ENCODE data around the gene NRG3. TPM values are rescaled to one million over a fixed set of nuclear protein-coding genes. Genes with fewer than 3 reads are reported as not detected.

Gene NRG3
- polyA plus RNA-seq, 4 donors, result 12.0 to 14.3 (median 13.3) TPM

DNA sequence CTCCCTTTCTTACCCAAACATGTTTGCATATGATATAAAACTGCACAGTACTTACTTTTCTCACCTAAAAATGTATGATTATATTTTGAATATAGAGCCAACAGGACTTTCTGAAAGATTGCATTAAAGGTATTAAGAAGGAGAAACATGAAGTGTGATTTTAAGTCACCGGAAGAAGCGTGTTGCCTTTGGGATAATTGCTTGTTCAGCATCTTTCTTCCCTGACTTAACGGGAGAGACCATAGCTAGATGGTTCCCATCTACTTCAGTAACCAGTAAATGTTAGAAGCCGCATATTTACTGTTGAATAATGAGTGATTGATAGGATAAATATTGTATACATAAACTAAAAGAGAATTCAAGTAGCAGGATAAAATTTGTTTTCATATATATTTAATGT lies 197.1 kb downstream of the NRG3 start:
- DNase-seq (ENCODE audit: low read depth in 4 of 4, low spot score in 3 of 4), result no peak

- DNase-seq (ENCODE audit: low read depth in 4 of 4, low spot score in 3 of 4), result no peak
These were observed 200.6 kb downstream of the NRG3 start for GRCh38 chr10:82075605-82076004.

- DNase-seq (ENCODE audit: low read depth in 4 of 4, low spot score in 3 of 4), result no peak
These were observed 209.5 kb downstream of the NRG3 start for GRCh38 chr10:82084496-82084895.

DNA sequence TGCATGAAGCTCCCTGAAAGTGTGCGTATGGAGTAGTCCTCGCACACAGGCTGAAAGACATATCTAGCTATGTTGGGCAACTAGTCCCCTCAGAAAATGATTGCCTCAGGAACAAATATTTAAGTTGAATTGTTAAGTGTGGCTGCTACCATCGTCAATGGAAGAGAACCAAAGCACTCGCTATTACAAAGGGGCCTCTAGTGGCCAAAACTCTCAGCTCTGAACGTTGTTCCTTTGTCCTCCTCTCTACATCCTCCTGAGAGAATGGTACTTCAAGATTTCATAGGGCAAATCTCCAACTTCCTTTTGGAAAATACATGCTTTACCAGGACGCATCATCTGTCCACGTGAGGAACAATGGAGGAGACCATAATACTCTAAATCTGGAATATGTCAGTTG lies 209.9 kb downstream of the NRG3 start:
- no peak for DNase-seq (ENCODE audit: low read depth in 4 of 4, low spot score in 3 of 4)

GRCh38 chr10:82089327-82089726 lies 214.3 kb downstream of the NRG3 start:
- DNase-seq (ENCODE audit: low read depth in 4 of 4, low spot score in 3 of 4), result peak in 1 of 4 donors; percentile 1

DNA sequence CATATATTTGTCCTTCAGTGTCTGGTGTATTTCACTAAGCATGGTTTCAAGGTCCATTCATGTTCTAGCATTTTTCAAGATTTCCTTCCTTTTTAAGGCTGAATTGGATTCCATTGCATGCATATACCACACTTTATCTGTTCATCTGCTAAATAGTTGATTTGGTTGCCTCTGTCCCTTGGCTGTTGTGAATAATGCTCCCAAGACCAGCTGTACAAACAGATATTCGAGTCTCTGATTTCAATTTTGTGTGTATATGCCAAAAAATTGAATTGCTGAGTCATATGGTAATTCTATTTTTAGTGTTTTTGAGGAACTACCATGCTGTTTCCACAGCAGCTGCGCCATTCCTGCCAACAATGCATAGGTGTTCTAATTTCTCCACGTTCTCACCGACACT lies 216.4 kb downstream of the NRG3 start:
- DNase-seq (ENCODE audit: low read depth in 4 of 4, low spot score in 3 of 4), result no peak

DNA sequence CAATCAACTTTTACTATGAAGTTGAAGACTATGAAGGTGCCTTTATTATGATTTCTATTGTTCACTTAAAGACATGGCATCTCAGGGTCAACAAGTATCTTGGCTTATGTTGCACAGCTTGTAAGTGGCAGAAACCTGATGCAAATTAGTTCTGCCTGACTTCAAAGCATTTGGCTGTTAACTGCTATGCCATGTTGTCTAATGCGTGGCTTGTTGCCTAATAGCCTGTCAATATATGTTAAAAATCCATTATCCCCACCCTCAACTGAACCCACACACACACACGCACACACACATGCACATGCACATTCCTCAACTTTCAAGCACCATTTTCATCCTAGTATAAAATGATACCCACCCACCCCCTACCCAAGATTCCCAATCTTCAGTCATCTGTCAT lies 217.1 kb downstream of the NRG3 start:
- DNase-seq (ENCODE audit: low read depth in 4 of 4, low spot score in 3 of 4), result no peak

GRCh38 chr10:82124713-82125112 lies 249.7 kb downstream of the NRG3 start:
- no peak for DNase-seq (ENCODE audit: low read depth in 4 of 4, low spot score in 3 of 4)

DNA sequence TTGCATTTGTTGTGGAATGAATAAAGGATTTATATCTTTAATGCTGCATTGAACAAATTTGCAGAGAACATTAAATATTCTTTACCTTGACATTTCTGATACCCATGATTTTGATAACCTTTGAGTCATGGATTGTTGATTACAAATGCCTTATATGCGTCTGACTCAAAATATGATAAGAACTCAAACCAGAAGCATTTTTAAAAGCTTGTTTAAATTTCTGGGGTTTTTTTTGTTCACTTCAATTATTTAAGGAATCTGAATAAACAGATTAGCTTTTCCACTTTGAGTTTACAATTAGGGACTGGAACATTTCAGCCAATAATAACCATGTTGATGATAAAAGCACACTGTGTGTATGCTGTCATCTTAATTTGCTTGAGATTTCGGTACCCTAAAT lies 253.5 kb downstream of the NRG3 start:
- no peak for DNase-seq (ENCODE audit: low read depth in 4 of 4, low spot score in 3 of 4)

GRCh38 chr10:82136103-82136502 lies 261.1 kb downstream of the NRG3 start:
- no peak for DNase-seq (ENCODE audit: low read depth in 4 of 4, low spot score in 3 of 4)

GRCh38 chr10:82144153-82144552 lies 269.2 kb downstream of the NRG3 start:
- no peak for DNase-seq (ENCODE audit: low read depth in 4 of 4, low spot score in 3 of 4)

DNA sequence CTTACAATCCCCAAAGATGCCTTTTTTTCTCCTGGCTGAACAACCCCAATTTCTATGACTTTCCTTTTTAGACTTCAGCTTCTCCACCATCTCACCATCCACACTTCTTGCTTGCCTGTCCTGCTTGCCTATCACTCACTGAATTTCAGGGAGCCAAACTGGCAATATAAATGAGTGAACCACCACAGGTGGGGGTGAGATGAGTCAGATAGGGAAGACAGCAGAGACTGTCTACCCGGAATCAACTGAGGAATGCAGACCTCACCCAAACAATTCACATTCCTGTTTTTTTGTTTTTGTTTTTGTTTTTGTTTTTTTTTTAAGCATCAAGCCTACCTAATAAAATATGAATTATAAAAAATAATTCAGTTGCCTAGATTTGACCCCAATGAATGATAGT lies 273.8 kb downstream of the NRG3 start:
- no peak for DNase-seq (ENCODE audit: low read depth in 4 of 4, low spot score in 3 of 4)

DNA sequence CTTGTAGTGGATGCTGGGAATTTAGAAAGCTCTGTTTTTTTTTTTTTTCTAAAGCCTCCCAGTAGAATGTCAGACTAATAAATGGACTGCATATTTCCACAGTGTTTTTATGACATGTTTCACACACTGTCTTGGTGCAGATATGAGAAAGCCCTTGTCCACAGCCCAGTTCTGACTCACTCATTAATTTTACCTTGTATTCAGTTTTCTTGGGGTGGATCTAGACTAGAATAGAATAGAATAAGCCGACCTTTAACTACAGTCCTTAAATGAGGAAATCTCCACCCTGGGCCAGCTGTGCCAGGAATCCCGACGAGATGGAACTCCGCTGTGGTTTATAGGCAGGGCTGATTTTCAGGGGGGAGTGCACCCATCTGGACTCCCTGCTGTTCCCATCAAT lies 274.7 kb downstream of the NRG3 start:
- DNase-seq (ENCODE audit: low read depth in 4 of 4, low spot score in 3 of 4), result no peak

DNA sequence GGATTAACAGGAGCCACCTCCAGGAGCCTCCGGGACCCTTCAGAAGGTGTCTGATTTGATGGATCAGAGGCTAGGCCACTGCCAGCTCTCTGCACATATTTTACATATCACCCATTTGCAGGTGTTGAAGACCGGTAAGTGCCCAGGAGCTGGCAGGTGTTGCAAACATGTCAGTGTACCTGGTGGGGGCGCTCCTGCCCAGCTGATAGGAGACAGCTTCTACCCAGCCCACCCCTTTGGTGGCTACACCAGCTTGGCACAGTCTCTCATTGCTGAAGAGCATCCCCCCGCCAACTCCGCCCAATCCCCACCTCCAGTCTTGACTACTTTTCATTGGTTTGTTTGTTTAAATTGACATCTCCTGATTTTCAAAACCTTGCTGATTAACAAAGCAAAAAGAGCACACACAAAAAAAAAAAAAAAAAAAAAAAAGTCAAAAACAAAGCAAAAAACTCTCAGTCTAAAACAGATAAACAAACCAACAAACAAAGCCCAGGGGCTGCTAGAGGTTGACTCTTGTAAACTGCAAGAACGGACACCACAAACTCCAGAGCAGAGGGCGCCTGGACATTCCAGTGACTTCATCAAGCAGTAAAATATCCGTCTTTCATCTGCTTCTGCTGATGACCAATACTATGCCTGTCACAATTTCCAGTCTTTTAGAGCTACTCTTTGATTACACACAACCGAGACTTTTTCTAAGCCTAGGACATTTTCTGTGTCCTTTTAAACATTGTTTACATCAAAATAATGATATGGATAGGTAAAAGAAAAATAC lies 275.3 kb downstream of the NRG3 start:
- no peak for DNase-seq (ENCODE audit: low read depth in 4 of 4, low spot score in 3 of 4)

GRCh38 chr10:82160307-82160706 lies 285.3 kb downstream of the NRG3 start:
- no peak for DNase-seq (ENCODE audit: low read depth in 4 of 4, low spot score in 3 of 4)

DNA sequence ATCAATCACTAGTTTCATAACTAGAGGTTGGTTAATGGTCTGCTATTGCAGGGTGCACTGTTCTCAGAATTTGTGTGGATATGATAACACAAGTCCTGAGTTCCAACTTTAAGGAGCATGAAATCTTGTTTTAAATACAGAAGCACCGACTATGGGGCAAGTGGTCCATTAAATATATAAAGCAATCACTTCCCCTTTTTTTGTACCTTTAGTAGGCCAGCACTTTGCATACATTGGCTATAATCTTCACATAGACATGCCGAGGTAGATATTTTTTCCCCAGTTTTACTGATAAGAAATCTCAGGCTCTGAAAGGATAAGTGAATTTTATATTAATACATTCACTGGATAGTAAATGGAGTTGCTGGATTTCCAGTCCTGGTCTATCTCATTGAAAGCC lies 286.3 kb downstream of the NRG3 start:
- no peak for DNase-seq (ENCODE audit: low read depth in 4 of 4, low spot score in 3 of 4)

GRCh38 chr10:82162549-82163195 lies 287.7 kb downstream of the NRG3 start:
- DNase-seq (ENCODE audit: low read depth in 4 of 4, low spot score in 3 of 4), result no peak

DNA sequence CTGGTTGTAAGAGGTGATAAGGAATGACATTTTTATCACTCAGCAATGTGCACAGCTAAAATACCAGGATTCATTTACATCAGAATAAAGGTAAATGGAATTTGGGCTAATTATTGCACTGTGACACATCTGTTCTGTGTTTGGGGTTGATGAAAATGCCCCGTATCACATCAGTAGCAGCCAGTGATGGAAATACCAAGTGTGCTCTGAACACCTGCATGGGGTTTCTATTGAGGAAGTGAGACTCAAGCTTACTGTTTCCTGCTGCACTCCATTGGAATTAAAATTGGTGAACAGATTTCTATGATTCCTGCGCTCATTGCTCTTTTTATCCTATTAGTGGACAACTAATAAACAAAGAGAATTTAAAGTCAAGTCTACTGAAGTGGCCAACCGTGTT lies 296.9 kb downstream of the NRG3 start:
- DNase-seq (ENCODE audit: low read depth in 4 of 4, low spot score in 3 of 4), result no peak

DNA sequence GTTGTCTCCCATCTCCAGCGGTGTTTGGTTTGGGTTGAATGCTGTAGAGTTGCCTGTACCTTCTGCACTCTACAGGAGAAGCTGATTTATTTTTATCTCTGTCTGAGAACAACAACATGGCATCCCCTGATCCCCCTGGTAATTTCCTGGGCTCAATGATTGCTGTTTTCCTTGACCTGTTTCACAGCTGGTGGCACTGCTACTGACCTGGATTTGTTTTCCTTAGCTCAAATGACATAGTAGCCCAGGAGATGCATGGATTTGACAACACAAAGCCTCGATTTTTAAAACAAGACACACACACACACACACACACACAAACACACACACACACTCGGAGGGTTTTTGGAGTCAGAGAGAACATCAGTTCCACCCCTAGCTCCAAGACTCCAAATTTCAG lies 301.6 kb downstream of the NRG3 start:
- peak in 2 of 4 donors; percentile 39 to 50 for DNase-seq (ENCODE audit: low read depth in 4 of 4, low spot score in 3 of 4)

DNA sequence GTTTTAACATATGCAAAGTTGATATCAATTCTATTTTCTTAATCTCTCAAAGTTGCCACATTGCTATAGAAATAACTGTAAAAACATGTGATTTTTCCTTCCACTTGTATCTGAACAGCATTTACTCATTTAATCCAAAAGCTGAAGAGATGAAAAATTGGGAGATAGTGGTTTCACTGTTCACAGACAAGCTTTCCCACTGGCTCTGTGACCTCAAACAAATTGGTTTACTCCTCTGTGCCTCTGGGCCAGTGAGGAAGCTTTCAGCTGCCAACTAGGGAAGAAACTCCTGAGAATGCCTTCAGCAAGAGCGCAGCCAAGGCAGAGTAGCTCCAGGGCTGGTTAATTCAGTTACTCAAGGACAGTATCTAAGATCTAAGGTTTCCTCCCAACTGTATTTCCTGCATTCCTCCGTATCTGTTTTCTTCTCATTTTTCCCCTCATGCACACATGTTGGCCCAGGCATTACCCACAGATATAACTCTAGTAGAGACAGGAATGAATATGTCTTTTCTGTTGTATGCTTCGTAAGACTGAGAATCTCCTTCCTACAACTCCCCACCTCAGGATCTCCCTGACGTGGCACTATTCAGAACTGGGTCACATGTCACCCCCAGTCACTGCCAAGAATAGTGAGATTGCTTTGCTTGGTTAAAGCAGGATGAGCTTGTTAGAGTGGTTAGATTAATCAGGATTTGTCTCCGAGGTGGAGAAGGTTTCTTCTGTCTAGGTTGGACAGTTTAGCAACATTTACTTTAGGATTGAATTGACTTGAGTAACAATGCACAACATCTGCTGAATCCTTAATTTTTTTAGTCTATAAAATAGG lies 315.7 kb downstream of the NRG3 start:
- no peak for DNase-seq (ENCODE audit: low read depth in 4 of 4, low spot score in 3 of 4)

DNA sequence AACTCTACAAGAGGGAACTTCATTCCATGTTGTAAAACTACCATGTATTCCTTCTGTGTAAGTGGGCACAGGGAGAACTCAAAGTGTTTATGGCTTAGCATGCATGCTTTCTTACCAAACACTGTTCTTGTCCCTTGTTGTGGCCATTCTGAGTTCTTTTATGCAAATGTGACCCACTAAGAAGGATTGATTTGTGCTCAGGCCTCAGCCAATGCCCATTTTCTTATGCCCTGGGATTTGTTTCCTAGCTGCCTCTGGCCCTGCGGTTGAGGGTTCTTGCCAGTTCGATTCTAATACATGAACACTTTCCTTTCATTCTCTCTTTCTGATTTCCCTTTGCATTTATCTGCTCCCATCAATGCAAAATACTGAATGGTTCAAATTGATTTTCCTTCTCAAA lies 316.7 kb downstream of the NRG3 start:
- no peak for DNase-seq (ENCODE audit: low read depth in 4 of 4, low spot score in 3 of 4)

DNA sequence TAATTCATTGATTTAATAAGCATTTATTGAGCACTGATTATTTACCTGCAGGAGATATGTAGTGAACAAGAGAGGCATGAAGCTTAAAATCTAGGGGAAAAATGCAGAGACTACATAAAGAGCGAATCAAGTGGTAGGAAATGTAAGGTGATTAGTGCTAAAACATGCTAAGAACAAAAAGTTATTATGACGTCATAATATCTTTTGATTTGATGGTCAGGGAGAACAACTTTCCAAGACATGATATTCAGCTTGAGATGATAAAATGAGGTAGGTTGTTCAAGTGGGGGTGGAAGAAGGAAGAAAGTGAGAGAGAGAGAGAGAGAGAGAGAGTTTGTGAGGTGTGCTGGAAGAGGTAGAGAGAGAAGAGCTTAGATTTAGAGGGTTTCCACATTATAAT lies 317.7 kb downstream of the NRG3 start:
- DNase-seq (ENCODE audit: low read depth in 4 of 4, low spot score in 3 of 4), result no peak
